ENCODE measurements around the gene CTTNBP2. TPM values are rescaled to one million over a fixed set of nuclear protein-coding genes. Genes with fewer than 3 reads are reported as not detected.

Gene CTTNBP2
- not detected in 2 replicates for total RNA-seq (2014; rRNA removed; shearing (Covaris generic))

- Histone ChIP-seq H3K4me3 (peak within 1 kb of the TSS; percentile 37), H3K9me3 (replicated peaks) (no peaks in the 10 kb centered on the region; the same call in 1 of the 2 replicates), H3K4me1 (replicated peaks) (peaks cover 13% of the 10 kb centered on the region), H3K36me3 (no peaks in the 10 kb centered on the region), H3K27ac (no peak within 1 kb of the TSS), H3K27me3 (replicated peaks) (peaks cover 67% of the 10 kb centered on the region)
- no peak for DNase-seq (ENCODE audit: low read depth in 1 of 2, low spot score in 2 of 2)
Observed at GRCh38 chr7:117873310-117874190, at the start of gene CTTNBP2. TSS of gene CTTNBP2 (minus strand) at chr7:117873441. CDS start at chr7:117873415, 26 bp downstream.

- no peaks in the 10 kb centered on the region for H3K27me3 ChIP-seq (replicated peaks)
- no peak overlapping the region for H3K4me3 ChIP-seq
- H3K4me1 ChIP-seq (replicated peaks): no peaks in the 10 kb centered on the region
- H3K9me3 ChIP-seq (replicated peaks): no peaks in the 10 kb centered on the region
- no peak for DNase-seq (ENCODE audit: low read depth in 1 of 2, low spot score in 2 of 2)
- no peak overlapping the region for H3K27ac ChIP-seq
- H3K36me3 ChIP-seq: no peaks in the 10 kb centered on the region
Observed at GRCh38 chr7:117916309-117916708, 43.1 kb upstream of the CTTNBP2 start.

- DNase-seq (ENCODE audit: low read depth in 1 of 2, low spot score in 2 of 2): no peak
- H3K27me3 ChIP-seq (replicated peaks): no peaks in the 10 kb centered on the region
- no peak overlapping the region for H3K4me3 ChIP-seq
- no peaks in the 10 kb centered on the region for H3K4me1 ChIP-seq (replicated peaks)
- no peaks in the 10 kb centered on the region for H3K9me3 ChIP-seq (replicated peaks)
- no peaks in the 10 kb centered on the region for H3K36me3 ChIP-seq
- no peak overlapping the region for H3K27ac ChIP-seq
Observed at GRCh38 chr7:117912421-117912820, 39.2 kb upstream of the CTTNBP2 start.

- DNase-seq (ENCODE audit: low read depth in 1 of 2, low spot score in 2 of 2): no peak
- H3K27me3 ChIP-seq (replicated peaks): no peaks in the 10 kb centered on the region
- no peaks in the 10 kb centered on the region for H3K4me1 ChIP-seq (replicated peaks)
Observed at GRCh38 chr7:117908031-117908795, 35.0 kb upstream of the CTTNBP2 start.

GRCh38 chr7:117907049-117907640, 33.9 kb upstream of the CTTNBP2 start:
- H3K36me3 ChIP-seq: no peaks in the 10 kb centered on the region
- no peaks in the 10 kb centered on the region for H3K4me1 ChIP-seq (replicated peaks)
- H3K9me3 ChIP-seq (replicated peaks): no peaks in the 10 kb centered on the region
- no peaks in the 10 kb centered on the region for H3K27me3 ChIP-seq (replicated peaks)
- no peak overlapping the region for H3K27ac ChIP-seq
- no peak for DNase-seq (ENCODE audit: low read depth in 1 of 2, low spot score in 2 of 2)
- H3K4me3 ChIP-seq: no peak overlapping the region

More at GRCh38 chr7:117908031-117908795, 35.0 kb upstream of the CTTNBP2 start:
- Histone ChIP-seq H3K4me3 (no peak overlapping the region), H3K36me3 (no peaks in the 10 kb centered on the region), H3K9me3 (replicated peaks) (no peaks in the 10 kb centered on the region), H3K27ac (no peak overlapping the region)

GRCh38 chr7:117902314-117902889, 29.2 kb upstream of the CTTNBP2 start:
- no peak overlapping the region for H3K4me3 ChIP-seq
- no peaks in the 10 kb centered on the region for H3K27me3 ChIP-seq (replicated peaks)
- H3K36me3 ChIP-seq: no peaks in the 10 kb centered on the region
- no peaks in the 10 kb centered on the region for H3K9me3 ChIP-seq (replicated peaks)
- no peak for DNase-seq (ENCODE audit: low read depth in 1 of 2, low spot score in 2 of 2)
- no peaks in the 10 kb centered on the region for H3K4me1 ChIP-seq (replicated peaks)
- H3K27ac ChIP-seq: no peak overlapping the region

GRCh38 chr7:117901089-117901797, 28.0 kb upstream of the CTTNBP2 start:
- Histone ChIP-seq H3K4me1 (replicated peaks) (no peaks in the 10 kb centered on the region), H3K4me3 (no peak overlapping the region), H3K36me3 (no peaks in the 10 kb centered on the region), H3K27me3 (replicated peaks) (no peaks in the 10 kb centered on the region), H3K27ac (no peak overlapping the region), H3K9me3 (replicated peaks) (no peaks in the 10 kb centered on the region)
- no peak for DNase-seq (ENCODE audit: low read depth in 1 of 2, low spot score in 2 of 2)

GRCh38 chr7:117896339-117896738, 23.1 kb upstream of the CTTNBP2 start:
- H3K36me3 ChIP-seq: no peaks in the 10 kb centered on the region
- no peak overlapping the region for H3K27ac ChIP-seq
- H3K4me3 ChIP-seq: no peak overlapping the region
- H3K9me3 ChIP-seq (replicated peaks): no peaks in the 10 kb centered on the region
- H3K27me3 ChIP-seq (replicated peaks): no peaks in the 10 kb centered on the region
- DNase-seq (ENCODE audit: low read depth in 1 of 2, low spot score in 2 of 2): no peak
- H3K4me1 ChIP-seq (replicated peaks): no peaks in the 10 kb centered on the region

- Histone ChIP-seq H3K9me3 (replicated peaks) (no peaks in the 10 kb centered on the region), H3K4me1 (replicated peaks) (no peaks in the 10 kb centered on the region), H3K36me3 (no peaks in the 10 kb centered on the region), H3K27ac (no peak overlapping the region), H3K4me3 (no peak overlapping the region), H3K27me3 (replicated peaks) (no peaks in the 10 kb centered on the region)
- no peak for DNase-seq (ENCODE audit: low read depth in 1 of 2, low spot score in 2 of 2)
Observed at GRCh38 chr7:117895276-117895675, 22.0 kb upstream of the CTTNBP2 start.

- no peaks in the 10 kb centered on the region for H3K27me3 ChIP-seq (replicated peaks)
- DNase-seq (ENCODE audit: low read depth in 1 of 2, low spot score in 2 of 2): no peak
- H3K36me3 ChIP-seq: no peaks in the 10 kb centered on the region
- no peak overlapping the region for H3K27ac ChIP-seq
- H3K4me1 ChIP-seq (replicated peaks): no peaks in the 10 kb centered on the region
- no peak overlapping the region for H3K4me3 ChIP-seq
- no peaks in the 10 kb centered on the region for H3K9me3 ChIP-seq (replicated peaks)
Observed at GRCh38 chr7:117894037-117894436, 20.8 kb upstream of the CTTNBP2 start.

GRCh38 chr7:117892821-117893220, 19.6 kb upstream of the CTTNBP2 start:
- Histone ChIP-seq H3K27me3 (replicated peaks) (no peaks in the 10 kb centered on the region), H3K4me1 (replicated peaks) (no peaks in the 10 kb centered on the region), H3K9me3 (replicated peaks) (no peaks in the 10 kb centered on the region), H3K27ac (no peak overlapping the region), H3K4me3 (no peak overlapping the region), H3K36me3 (no peaks in the 10 kb centered on the region)
- DNase-seq (ENCODE audit: low read depth in 1 of 2, low spot score in 2 of 2): no peak

- Histone ChIP-seq H3K27me3 (replicated peaks) (no peaks in the 10 kb centered on the region), H3K9me3 (replicated peaks) (no peaks in the 10 kb centered on the region), H3K36me3 (no peaks in the 10 kb centered on the region), H3K27ac (no peak overlapping the region), H3K4me3 (no peak overlapping the region), H3K4me1 (replicated peaks) (no peaks in the 10 kb centered on the region)
- DNase-seq (ENCODE audit: low read depth in 1 of 2, low spot score in 2 of 2): no peak
Observed at GRCh38 chr7:117889611-117890010, 16.4 kb upstream of the CTTNBP2 start.

GRCh38 chr7:117888627-117889026, 15.4 kb upstream of the CTTNBP2 start:
- Histone ChIP-seq H3K4me3 (no peak overlapping the region), H3K27me3 (replicated peaks) (no peaks in the 10 kb centered on the region), H3K27ac (no peak overlapping the region), H3K4me1 (replicated peaks) (no peaks in the 10 kb centered on the region), H3K36me3 (no peaks in the 10 kb centered on the region), H3K9me3 (replicated peaks) (no peaks in the 10 kb centered on the region)
- no peak for DNase-seq (ENCODE audit: low read depth in 1 of 2, low spot score in 2 of 2)
